Astrocyte of the spinal cord (primary cell): Measurements from ENCODE around the gene CDC42EP3.

Experiments used
- DNase-seq: peaks from one replicate; pipeline ENCODE4 v3.0.0; 2011; ENCODE audit warnings: low read depth, low spot score
- H3K4me3 ChIP-seq: 2 replicates; pipeline ENCODE4 v1.5.1; 2011; ENCODE audit warnings: low read depth, mild to moderate bottlenecking, low read length, moderate library complexity
- CTCF ChIP-seq: IDR thresholded peaks from 2 replicates; pipeline ENCODE4 v1.5.1; 2012; ENCODE audit warnings: low read depth, mild to moderate bottlenecking, low read length, inconsistent platforms
- in situ Hi-C: cut with HindIII; loops from 2 replicates; pipeline ENCODE4 v1.10.0; 2017; ENCODE audit warnings: low sequenced_read_pairs

CDC42EP3 gene

GRCh38 chr2:37625156-37625555 is 46.3 kb downstream of the CDC42EP3 start:
- no peak for TF ChIP-seq CTCF
- in situ Hi-C loops: no loop called here
- DNase-seq: peak; percentile 73
- H3K4me3 ChIP-seq: no peak overlapping the region

DNA sequence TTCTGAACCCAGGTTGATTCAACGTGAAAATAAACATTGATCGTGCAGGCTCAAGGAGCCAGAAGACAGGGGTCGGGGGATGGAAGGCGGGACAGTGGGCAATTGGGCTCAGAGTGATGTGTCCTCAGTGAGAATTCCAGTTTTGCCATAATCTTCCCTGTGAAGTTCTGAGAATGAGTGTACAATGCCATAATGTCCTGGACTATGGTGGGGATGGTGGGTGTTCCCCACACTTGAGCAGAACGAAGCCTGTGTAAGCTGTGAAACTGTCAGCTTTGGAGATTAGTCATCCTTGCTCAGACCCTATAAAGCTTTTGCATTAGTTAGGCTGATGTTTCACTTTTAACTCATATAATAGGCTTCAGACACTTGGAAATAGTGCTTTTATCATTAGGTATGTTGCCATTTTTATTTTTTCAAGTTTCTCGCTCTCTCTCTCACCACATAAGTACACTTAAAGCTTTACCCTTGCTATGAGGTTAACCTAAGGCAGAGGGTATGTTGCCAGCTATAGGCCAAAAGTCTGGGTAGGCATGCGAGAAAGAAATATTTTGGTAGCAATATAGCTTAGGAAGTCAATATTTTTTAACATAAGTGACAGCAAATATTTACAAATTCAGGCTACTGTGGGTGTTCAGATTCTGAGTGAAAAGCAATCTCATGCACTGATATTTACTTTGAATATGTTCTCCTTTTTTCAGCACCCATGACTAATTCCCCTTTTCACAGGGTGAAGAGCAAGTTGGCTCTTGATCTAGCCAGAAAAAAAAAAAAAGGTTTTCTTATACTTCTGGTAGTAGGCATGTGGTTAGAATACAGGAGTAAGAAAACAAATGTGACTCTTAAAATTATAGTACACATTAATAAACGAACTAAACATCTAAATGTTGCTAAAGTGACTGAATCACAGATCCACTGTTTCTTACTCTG is 47.2 kb downstream of the CDC42EP3 start:
- peak; percentile 62 for DNase-seq
- no peak overlapping the region for H3K4me3 ChIP-seq
- TF ChIP-seq CTCF: no peak
- in situ Hi-C loops: no loop called here

DNA sequence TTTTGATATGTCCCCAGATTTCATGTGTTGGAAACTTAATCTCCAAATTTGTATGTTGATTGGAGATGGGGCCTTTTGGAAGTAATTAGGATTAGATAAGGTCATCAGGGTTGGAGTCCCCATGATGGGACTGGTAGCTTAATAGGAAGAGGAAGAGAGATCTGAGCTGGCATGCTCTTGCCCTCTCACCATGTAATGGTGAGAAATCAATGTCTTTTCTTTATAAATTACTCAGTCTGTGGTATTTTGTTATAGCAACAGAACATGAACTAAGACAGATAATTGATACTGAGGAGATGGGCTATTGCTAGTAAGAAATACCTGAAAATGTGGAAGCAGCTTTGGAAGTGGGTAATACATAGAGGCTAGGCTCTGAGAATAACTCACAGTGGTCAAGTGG is 48.0 kb downstream of the CDC42EP3 start:
- H3K4me3 ChIP-seq: no peak overlapping the region
- in situ Hi-C loops: no loop called here
- no peak for DNase-seq
- no peak for TF ChIP-seq CTCF

GRCh38 chr2:37622450-37623100 is 48.9 kb downstream of the CDC42EP3 start:
- TF ChIP-seq CTCF: no peak

GRCh38 chr2:37621199-37621598 is 50.2 kb downstream of the CDC42EP3 start:
- no peak for TF ChIP-seq CTCF
- no peak for DNase-seq
- in situ Hi-C loops: no loop called here
- no peak overlapping the region for H3K4me3 ChIP-seq

More at GRCh38 chr2:37622450-37623100, 48.9 kb downstream of the CDC42EP3 start:
- no peak for DNase-seq
- no peak overlapping the region for H3K4me3 ChIP-seq
- in situ Hi-C loops: no loop called here

DNA sequence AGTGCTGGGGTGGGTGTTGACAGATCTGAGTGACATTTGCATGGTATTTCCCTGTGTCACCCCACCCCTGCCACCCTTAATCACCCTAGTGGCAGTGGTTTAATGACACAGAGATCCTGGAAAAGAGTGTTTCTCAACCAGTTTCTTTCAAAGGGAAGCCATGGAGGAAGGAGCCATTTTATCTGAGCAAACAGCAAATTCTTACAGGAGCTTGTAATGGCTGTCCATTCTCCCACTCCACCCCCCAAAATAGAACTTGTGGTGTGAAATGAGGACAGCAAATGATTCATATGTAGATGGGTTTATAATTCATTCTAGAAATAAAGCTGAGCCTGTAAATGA is 51.5 kb downstream of the CDC42EP3 start:
- H3K4me3 ChIP-seq: no peak overlapping the region
- TF ChIP-seq CTCF: no peak
- in situ Hi-C loops: no loop called here
- DNase-seq: no peak
